MCF 10A (cell line): ENCODE results near the gene GADD45B. TPM values are rescaled to one million over a fixed set of nuclear protein-coding genes. Genes with fewer than 3 reads are reported as not detected.
"Not testable (repeated sequence)": the region's sequence is repeated elsewhere in the genome, so short reads cannot be mapped to it uniquely, and the experiment has no call there.

Experiments
- BruUV-seq: library from RNA; stranded (reverse); fragments of 400-500 nt; replicated peaks from 2 replicates; lab custom pipeline; 2021; lab: Mats Ljungman, UMichigan
- CTCF ChIA-PET: fragments of 300-600 bp; sonication (Branson Sonifier 250); formaldehyde crosslinking; extraction: SDS; loops from one replicate; lab custom pipeline; 2021; ENCODE audit warnings: antibody characterized with exemption, inconsistent platforms; lab: Yijun Ruan, JAX
- POLR2A ChIA-PET: fragments of 300-600, 350-650 bp; sonication (Branson Sonifier 250); formaldehyde crosslinking; extraction: SDS; loops from one replicate; lab custom pipeline; 2020; ENCODE audit warnings: antibody characterized with exemption, inconsistent platforms; lab: Yijun Ruan, JAX
- DNase-seq: peaks from one replicate; pipeline ENCODE4 v3.0.0-alpha.2; 2018; ENCODE audit not compliant: unreplicated experiment
- H3K27ac Mint-ChIP-seq: one replicate; pipeline ENCODE4 v1.8.0; 2022; ENCODE audit warnings: mild to moderate bottlenecking, low read depth, mixed read lengths; ENCODE audit not compliant: unreplicated experiment
- H3K27me3 Mint-ChIP-seq: one replicate; pipeline ENCODE4 v1.8.0; 2022; ENCODE audit warnings: mixed read lengths; ENCODE audit not compliant: insufficient read depth, unreplicated experiment
- H3K36me3 Mint-ChIP-seq: one replicate; pipeline ENCODE4 v1.8.0; 2022; ENCODE audit warnings: mild to moderate bottlenecking, moderate library complexity, mixed read lengths; ENCODE audit not compliant: insufficient read depth, unreplicated experiment
- H3K4me1 Mint-ChIP-seq: one replicate; pipeline ENCODE4 v1.8.0; 2022; ENCODE audit warnings: mixed read lengths; ENCODE audit not compliant: insufficient read depth, unreplicated experiment
- H3K4me3 Mint-ChIP-seq: one replicate; pipeline ENCODE4 v1.8.0; 2022; ENCODE audit warnings: mild to moderate bottlenecking, moderate library complexity, mixed read lengths; ENCODE audit not compliant: unreplicated experiment
- H3K9me3 Mint-ChIP-seq: one replicate; pipeline ENCODE4 v1.8.0; 2022; ENCODE audit warnings: mixed read lengths; ENCODE audit not compliant: unreplicated experiment
- CTCF ChIP-seq: fragments of 200-600 bp; IDR thresholded peaks from one replicate; pipeline ENCODE4 v1.8.0; 2022; ENCODE audit warnings: antibody characterized with exemption, mild to moderate bottlenecking; ENCODE audit not compliant: unreplicated experiment
- intact Hi-C: fragments of 100-400 bp; cut with micrococcal nuclease; formaldehyde crosslinking; loops from 2 replicates; pipeline ENCODE4 v1.14.1; 2022
- total RNA-seq: library from RNA; stranded (reverse); gene quantifications from 2 replicates; pipeline ENCODE4 v1.2.3, GENCODE V29; 2022

Gene GADD45B
- total RNA-seq, 1 experiment from 2014 or later = 53.8 TPM

DNA sequence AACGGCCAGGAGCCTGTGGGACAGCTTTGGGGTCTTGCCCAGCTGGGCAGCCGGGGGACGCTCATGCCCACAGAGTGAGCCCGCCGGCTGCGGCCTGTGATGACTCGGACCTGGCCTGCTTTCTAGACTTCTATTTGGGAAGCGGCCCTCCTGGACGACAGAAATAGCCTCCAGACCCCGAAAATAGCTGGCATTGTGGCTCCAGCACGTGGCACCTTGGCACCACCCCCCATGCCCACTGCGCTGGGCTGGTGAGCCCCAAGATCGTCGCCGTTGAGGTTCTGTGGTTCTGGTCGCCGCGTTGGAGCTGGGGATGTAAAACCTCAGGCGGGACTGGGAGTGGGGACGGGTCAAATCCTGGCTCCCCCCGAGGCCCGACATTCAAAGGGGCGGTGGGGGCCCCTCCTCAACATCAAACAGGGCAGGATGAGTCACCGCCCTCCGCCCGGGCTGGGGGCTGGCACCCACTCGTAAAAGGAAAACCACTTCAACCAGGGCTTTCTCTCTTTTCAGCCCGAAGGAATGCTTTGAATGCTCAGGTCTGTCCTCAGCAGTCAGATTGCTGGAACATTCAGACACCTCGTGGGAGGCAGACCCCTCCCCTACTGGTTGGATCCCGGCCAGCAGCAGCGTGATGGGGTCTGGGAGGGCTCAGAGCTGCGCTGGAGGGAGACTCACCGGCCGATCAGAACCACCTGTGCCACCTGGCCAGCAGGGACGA is 42.1 kb downstream of the GADD45B start:
- no peak for TF ChIP-seq CTCF
- intact Hi-C loops = no loop called here
- Mint-ChIP-seq H3K9me3 (no peaks in the 10 kb centered on the region), H3K36me3 (peaks cover 6% of the 10 kb centered on the region), H3K4me3 (no peak overlapping the region), H3K4me1 (no peaks in the 10 kb centered on the region), H3K27me3 (no peaks in the 10 kb centered on the region), H3K27ac (no peak overlapping the region)
- ChIA-PET CTCF (interaction anchor here (0.6 kb wide), 1 partner anchor 267 kb away, joined by 5 read pairs; the partner anchor contains the start of gene THOP1), POLR2A (interaction anchor here (0.6 kb wide), 1 partner anchor 481 kb away, joined by 3 read pairs; no protein-coding TSS in a partner anchor)
- no peak for DNase-seq
- no TSS peak for BruUV-seq

DNA sequence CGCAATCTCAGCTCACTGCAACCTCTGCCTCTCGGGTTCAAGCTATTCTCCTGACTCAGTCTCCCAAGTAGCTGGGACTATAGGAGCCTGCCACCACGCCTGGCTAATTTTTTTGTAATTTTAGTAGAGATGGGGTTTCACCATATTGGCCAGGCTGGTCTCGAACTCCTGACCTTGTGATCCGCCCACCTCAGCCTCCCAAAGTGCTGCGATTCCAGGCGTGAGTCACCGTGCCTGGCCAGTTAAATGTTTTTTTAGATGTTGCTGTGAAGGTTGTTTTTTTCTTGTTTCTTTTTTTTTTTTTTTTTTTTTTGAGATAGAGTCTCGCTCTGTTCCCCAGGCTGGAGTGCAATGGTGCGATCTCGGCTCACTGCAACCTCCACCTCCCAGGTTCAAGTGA is 42.9 kb downstream of the GADD45B start:
- POLR2A ChIA-PET = interaction anchor here (0.9 kb wide), 1 partner anchor 43 kb away, joined by 3 read pairs; the partner anchor contains the start of gene GADD45B
- CTCF ChIA-PET = interaction anchor here (0.6 kb wide), 1 partner anchor 267 kb away, joined by 5 read pairs; the partner anchor contains the start of gene THOP1
- intact Hi-C loops, H3K9me3 Mint-ChIP-seq, H3K27me3 Mint-ChIP-seq, H3K27ac Mint-ChIP-seq, H3K36me3 Mint-ChIP-seq, H3K4me1 Mint-ChIP-seq, BruUV-seq, H3K4me3 Mint-ChIP-seq, DNase-seq: not testable (repeated sequence)

- Mint-ChIP-seq H3K4me3 (no peak overlapping the region), H3K4me1 (peaks cover 2% of the 10 kb centered on the region), H3K27me3 (no peaks in the 10 kb centered on the region), H3K27ac (no peak overlapping the region), H3K9me3 (no peaks in the 10 kb centered on the region), H3K36me3 (peaks cover 6% of the 10 kb centered on the region)
- TF ChIP-seq CTCF = no peak
- no TSS peak for BruUV-seq
- no peak for DNase-seq
- ChIA-PET CTCF (interaction anchor here (0.7 kb wide), 1 partner anchor 589 kb away, joined by 3 read pairs; no protein-coding TSS in a partner anchor), POLR2A (interaction anchor here (0.9 kb wide), 1 partner anchor 44 kb away, joined by 3 read pairs; the partner anchor contains the start of gene GADD45B)
- intact Hi-C loops = no loop called here
These were observed 43.6 kb downstream of the GADD45B start for GRCh38 chr19:2519482-2519881.

GRCh38 chr19:2523630-2524311 is 47.8 kb downstream of the GADD45B start:
- intact Hi-C loops = no loop called here
- H3K4me3 Mint-ChIP-seq = no peak overlapping the region
- BruUV-seq = no TSS peak

More at GRCh38 chr19:2523630-2524311, 47.8 kb downstream of the GADD45B start:
- ChIA-PET POLR2A (no interaction called here), CTCF (no interaction called here)
- H3K4me1 Mint-ChIP-seq = peaks cover 11% of the 10 kb centered on the region
- peaks cover 6% of the 10 kb centered on the region for H3K36me3 Mint-ChIP-seq
- no peak for TF ChIP-seq CTCF
- H3K27me3 Mint-ChIP-seq = no peaks in the 10 kb centered on the region
- no peak for DNase-seq
- no peak overlapping the region for H3K27ac Mint-ChIP-seq
- no peaks in the 10 kb centered on the region for H3K9me3 Mint-ChIP-seq
